Measurements from ENCODE around the gene EMB.
"Not testable (repeated sequence)": the region's sequence is repeated elsewhere in the genome, so short reads cannot be mapped to it uniquely, and the experiment has no call there.

The EMB gene, protein sequence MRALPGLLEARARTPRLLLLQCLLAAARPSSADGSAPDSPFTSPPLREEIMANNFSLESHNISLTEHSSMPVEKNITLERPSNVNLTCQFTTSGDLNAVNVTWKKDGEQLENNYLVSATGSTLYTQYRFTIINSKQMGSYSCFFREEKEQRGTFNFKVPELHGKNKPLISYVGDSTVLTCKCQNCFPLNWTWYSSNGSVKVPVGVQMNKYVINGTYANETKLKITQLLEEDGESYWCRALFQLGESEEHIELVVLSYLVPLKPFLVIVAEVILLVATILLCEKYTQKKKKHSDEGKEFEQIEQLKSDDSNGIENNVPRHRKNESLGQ

DNA sequence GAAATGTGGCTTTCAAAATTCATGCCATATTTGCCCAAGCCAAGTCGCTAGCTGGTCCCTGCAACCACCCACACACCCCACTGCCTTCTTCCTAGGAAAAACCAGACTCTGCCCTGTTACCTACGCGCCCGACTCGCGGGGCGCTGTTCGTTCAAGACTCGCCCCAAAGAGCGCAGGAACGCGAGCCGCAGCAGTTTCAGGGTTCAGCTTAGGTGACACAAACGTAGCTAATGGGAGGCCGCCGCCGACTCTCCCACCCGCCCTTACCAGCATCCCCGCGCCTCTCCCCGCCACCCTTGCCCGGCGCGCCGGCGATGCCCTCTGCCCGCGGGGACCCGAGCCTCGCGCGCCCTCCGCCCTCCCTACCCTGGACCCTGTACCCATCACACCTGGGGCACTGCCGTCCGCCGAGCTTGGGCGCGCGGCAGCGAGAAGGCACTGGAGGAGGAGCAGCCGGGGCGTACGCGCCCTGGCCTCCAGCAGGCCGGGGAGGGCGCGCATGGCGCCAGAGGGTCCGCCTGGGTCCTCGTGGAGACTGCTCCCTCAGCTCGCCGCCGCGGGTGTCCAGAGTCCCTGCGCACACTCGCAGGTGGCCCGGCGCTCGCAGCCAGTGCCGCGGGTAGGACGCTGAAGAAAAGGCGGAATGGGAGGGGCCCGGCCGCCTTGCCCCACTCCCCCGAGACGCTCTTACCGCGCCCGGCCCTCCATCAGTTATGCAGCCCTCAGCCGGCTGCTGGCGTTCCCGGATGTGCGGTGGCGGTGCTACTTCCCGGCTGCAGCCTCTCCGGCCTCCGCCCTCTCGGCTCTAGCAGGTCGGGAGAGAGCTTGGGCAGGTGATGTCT is at the start of gene EMB:
EMB (minus strand) TSS at position 638 of the 842 bp plus-strand sequence; CDS start at position 501, 137 bp downstream.
- peak within 1 kb of the TSS; percentile 94 for H3K27ac Mint-ChIP-seq
- no peaks in the 10 kb centered on the region for H3K9me3 Mint-ChIP-seq (ENCODE audit: low read depth)
- H3K4me3 Mint-ChIP-seq, result peak within 1 kb of the TSS; percentile 90
- no peaks in the 10 kb centered on the region for H3K27me3 Mint-ChIP-seq
- no peaks in the 10 kb centered on the region for H3K36me3 Mint-ChIP-seq
- peaks cover 72% of the 10 kb centered on the region for H3K4me1 Mint-ChIP-seq (ENCODE audit: low read depth)

DNA sequence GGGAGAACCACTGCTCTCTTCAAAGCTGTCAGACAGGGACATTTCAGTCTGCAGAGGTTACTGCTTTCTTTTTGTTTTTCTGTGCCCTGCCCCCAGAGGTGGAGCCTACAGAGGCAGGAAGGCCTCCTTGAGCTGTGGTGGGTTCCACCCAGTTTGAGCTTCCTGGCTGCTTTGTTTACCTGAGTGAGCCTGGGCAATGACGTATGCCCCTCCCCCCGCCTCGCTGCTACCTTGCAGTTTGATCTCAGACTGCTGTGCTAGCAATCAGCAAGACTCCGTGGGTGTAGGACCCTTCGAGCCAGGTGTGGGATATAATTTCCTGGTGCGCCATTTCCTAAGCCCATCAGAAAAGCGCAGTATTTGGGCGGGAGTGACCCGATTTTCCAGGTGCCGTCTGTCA is 48.4 kb upstream of the EMB start:
- not testable (repeated sequence) for H3K9me3 Mint-ChIP-seq (ENCODE audit: low read depth)

DNA sequence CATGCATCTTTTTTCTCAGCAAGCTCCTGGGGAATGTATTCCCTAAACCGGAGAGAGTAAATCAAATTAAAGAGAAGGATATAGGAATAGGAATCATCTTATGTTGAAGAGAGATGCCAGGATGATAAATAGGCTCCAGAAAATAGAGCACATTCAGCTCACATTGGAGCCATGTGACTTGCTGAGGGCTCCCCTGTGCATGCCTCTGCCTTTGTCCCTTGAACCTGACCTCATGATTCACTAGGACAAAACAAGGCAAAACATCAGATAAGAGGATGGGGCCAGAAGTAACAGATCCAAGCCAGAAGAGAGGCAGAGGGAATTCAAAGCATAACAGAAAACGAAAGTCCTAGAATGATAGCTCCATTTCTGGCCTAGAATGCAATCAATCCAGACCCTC is 37.7 kb upstream of the EMB start:
- not testable (repeated sequence) for H3K27ac Mint-ChIP-seq; H3K27me3 Mint-ChIP-seq; H3K36me3 Mint-ChIP-seq; H3K4me3 Mint-ChIP-seq; H3K4me1 Mint-ChIP-seq (ENCODE audit: low read depth); H3K9me3 Mint-ChIP-seq (ENCODE audit: low read depth)

More for the DNA sequence above, 48.4 kb upstream of the EMB start:
- not testable (repeated sequence) for H3K27ac Mint-ChIP-seq; H3K27me3 Mint-ChIP-seq; H3K4me3 Mint-ChIP-seq; H3K4me1 Mint-ChIP-seq (ENCODE audit: low read depth)
- H3K36me3 Mint-ChIP-seq, result peaks cover 13% of the 10 kb centered on the region

DNA sequence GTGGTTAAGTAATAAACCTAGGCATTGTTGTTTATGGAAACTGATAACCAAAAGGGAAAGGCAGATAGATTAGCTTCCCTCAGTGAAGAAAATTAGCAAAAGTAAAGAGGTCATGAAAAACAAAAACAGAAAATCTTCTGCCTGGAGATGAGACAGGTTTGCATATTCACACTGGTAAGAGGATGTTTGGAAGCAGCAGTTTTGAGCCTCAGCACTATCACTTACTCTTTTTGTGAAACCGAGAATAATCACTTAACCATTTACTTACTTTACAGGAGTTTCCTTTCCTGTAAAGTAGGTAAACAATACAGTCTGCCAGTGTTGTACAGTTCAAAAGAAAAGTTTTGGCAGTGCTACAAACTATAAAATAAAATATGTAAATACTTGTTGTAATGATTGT is 35.5 kb upstream of the EMB start:
- Mint-ChIP-seq H3K27me3 (no peaks in the 10 kb centered on the region), H3K4me3 (no peak overlapping the region), H3K9me3 (ENCODE audit: low read depth) (peaks cover 4% of the 10 kb centered on the region)

DNA sequence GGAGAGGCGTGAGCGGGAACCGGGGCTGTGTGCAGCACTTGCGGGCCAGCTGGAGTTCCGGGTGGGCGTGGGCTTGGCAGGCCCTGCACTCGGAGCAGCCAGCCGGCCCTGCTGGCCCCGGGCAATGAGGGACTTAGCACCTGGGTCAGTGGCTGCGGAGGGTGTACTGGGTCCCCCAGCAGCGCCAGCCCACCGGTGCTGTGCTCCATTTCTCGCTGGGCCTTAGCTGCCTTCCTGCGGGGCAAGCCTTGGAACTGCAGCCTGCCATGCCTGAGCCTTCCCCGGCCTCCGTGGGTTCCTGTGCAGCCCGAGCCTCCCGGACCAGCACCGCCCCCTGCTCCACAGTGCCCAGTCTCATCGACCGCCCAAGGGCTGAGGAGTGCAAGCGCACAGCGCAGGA is 23.9 kb upstream of the EMB start:
- not testable (repeated sequence) for H3K27me3 Mint-ChIP-seq; H3K36me3 Mint-ChIP-seq; H3K4me1 Mint-ChIP-seq (ENCODE audit: low read depth); H3K27ac Mint-ChIP-seq; H3K4me3 Mint-ChIP-seq
- peaks cover 10% of the 10 kb centered on the region for H3K9me3 Mint-ChIP-seq (ENCODE audit: low read depth)

More for the DNA sequence above, 35.5 kb upstream of the EMB start:
- peaks cover 2% of the 10 kb centered on the region for H3K4me1 Mint-ChIP-seq (ENCODE audit: low read depth)
- peaks cover 9% of the 10 kb centered on the region for H3K36me3 Mint-ChIP-seq
- H3K27ac Mint-ChIP-seq, result no peak overlapping the region

DNA sequence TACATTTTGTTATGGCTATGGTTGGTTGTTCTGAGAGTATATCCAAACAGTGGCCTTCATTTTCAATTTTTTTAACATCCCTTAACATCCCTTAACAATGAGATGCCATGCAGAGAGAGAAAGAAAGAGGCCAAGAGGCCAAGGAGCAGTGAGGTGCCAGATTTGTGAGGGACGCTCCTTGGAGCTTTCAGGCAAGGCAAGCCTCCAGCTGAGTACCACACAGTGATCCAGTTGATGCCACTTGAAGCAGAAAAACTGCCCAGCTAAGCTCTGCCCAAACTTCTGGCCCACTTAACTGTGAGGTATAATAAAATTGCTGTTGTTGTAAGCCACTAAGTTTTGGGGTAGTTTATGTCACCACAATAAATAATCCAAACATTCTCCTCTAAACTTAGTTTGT is 22.6 kb upstream of the EMB start:
- Mint-ChIP-seq H3K36me3 (peaks cover 8% of the 10 kb centered on the region), H3K9me3 (ENCODE audit: low read depth) (peaks cover 6% of the 10 kb centered on the region), H3K4me3 (no peak overlapping the region), H3K27me3 (no peaks in the 10 kb centered on the region), H3K27ac (no peak overlapping the region), H3K4me1 (ENCODE audit: low read depth) (peaks cover 9% of the 10 kb centered on the region)

DNA sequence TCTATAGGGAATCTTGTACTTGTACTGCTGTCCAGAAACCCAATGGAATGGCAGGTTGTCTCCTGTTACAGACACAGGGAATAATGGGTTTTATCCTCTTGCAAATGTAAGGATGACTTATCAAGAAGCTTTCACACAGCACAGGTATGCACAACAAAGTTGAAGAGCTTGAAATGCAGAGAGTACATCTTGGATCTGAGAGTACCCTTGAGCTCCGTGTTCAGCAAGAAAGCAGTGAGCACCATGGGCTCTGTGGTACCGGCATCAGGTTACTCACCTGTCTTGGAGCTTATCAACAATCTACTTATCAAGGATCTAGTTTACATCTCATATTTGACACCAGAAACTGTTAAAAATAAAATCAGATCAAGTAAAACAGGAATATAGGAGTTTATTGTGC is 22.0 kb upstream of the EMB start:
- H3K4me1 Mint-ChIP-seq (ENCODE audit: low read depth), result peaks cover 15% of the 10 kb centered on the region
- H3K9me3 Mint-ChIP-seq (ENCODE audit: low read depth), result peaks cover under 1% of the 10 kb centered on the region
- no peaks in the 10 kb centered on the region for H3K27me3 Mint-ChIP-seq
- H3K27ac Mint-ChIP-seq, result no peak overlapping the region
- no peak overlapping the region for H3K4me3 Mint-ChIP-seq
- H3K36me3 Mint-ChIP-seq, result peaks cover 2% of the 10 kb centered on the region

DNA sequence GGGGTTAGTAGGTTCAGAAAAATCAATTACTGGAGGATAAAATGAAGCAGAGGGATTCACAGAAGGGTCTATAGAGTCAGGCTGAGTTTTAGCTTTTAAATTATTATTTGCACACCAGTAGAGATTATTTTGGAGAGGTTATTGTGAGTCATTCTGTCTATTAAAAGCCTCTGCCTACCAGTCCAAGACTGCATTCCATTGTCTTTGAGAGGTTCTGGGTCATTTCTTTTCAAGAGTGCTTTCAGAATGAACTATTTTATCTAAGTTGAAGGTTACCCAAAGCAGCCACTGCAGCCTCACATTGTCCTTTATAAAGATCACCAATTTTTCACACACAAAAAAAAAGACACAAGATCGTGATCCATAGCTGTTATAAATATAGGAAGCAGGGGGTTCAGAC is 21.5 kb upstream of the EMB start:
- peaks cover 19% of the 10 kb centered on the region for H3K4me1 Mint-ChIP-seq (ENCODE audit: low read depth)
- not testable (repeated sequence) for H3K27ac Mint-ChIP-seq; H3K36me3 Mint-ChIP-seq; H3K9me3 Mint-ChIP-seq (ENCODE audit: low read depth); H3K4me3 Mint-ChIP-seq; H3K27me3 Mint-ChIP-seq

DNA sequence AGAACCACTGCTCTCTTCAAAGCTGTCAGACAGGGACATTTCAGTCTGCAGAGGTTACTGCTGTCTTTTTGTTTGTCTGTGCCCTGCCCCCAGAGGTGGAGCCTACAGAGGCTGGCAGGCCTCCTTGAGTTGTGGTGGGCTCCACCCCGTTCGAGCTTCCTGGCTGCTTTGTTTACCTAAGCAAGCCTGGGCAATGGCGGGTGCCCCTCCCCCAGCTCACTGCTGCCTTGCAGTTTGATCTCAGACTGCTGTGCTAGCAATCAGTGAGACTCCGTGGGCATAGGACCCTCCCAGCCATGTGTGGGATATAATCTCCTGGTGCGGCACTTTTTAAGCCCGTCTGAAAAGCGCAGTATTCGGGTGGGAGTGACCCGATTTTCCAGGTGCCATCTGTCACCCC is 17.3 kb upstream of the EMB start:
- peaks cover 23% of the 10 kb centered on the region for H3K36me3 Mint-ChIP-seq
- H3K27me3 Mint-ChIP-seq; H3K27ac Mint-ChIP-seq; H3K9me3 Mint-ChIP-seq (ENCODE audit: low read depth); H3K4me3 Mint-ChIP-seq: not testable (repeated sequence)
- peaks cover 23% of the 10 kb centered on the region for H3K4me1 Mint-ChIP-seq (ENCODE audit: low read depth)

DNA sequence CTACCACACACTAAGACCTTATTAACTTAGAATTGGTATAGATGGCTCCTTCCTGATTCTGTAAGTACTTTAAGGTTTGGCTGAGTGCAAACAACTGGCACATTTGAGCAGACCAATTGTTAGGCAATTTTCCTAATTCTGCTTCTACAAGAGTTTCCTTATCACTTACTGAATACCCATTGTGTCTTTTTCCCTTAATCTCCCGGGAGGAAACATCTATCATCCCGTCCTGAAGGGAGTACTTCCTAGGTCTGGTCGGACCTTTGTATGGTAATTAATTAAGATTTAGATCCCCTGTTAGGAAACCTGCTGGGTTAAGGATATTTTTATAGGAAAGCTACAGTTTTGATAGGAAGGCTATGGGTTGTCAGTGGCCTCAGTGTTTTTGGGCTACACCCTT is 8.2 kb upstream of the EMB start:
- H3K4me1 Mint-ChIP-seq (ENCODE audit: low read depth), result peaks cover 50% of the 10 kb centered on the region

DNA sequence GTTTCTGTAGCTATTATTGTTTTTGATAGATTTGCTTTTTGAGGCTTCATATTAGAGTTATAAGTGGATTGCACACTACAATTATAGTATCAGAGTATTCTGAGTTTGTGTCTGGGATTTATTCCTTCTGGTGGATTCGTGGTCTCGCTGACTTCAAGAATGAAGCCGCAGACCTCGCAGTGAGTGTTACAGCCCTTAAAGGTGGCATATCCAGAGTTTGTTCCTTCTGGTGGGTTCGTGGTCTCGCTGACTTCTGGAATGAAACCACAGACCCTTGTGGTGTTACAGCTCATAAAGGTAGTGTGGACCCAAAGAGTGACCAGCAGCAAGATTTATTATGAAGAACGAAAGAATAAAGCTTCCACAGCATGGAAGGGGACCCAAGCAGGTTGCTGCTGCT is 6.9 kb upstream of the EMB start:
- H3K27me3 Mint-ChIP-seq, result no peaks in the 10 kb centered on the region
- peaks cover 56% of the 10 kb centered on the region for H3K4me1 Mint-ChIP-seq (ENCODE audit: low read depth)
- H3K36me3 Mint-ChIP-seq, result peaks cover 2% of the 10 kb centered on the region
- H3K4me3 Mint-ChIP-seq, result no peak overlapping the region
- peaks cover 6% of the 10 kb centered on the region for H3K9me3 Mint-ChIP-seq (ENCODE audit: low read depth)
- H3K27ac Mint-ChIP-seq, result no peak overlapping the region

More for the DNA sequence above, 8.2 kb upstream of the EMB start:
- H3K9me3 Mint-ChIP-seq (ENCODE audit: low read depth); H3K4me3 Mint-ChIP-seq; H3K36me3 Mint-ChIP-seq; H3K27me3 Mint-ChIP-seq; H3K27ac Mint-ChIP-seq: not testable (repeated sequence)

DNA sequence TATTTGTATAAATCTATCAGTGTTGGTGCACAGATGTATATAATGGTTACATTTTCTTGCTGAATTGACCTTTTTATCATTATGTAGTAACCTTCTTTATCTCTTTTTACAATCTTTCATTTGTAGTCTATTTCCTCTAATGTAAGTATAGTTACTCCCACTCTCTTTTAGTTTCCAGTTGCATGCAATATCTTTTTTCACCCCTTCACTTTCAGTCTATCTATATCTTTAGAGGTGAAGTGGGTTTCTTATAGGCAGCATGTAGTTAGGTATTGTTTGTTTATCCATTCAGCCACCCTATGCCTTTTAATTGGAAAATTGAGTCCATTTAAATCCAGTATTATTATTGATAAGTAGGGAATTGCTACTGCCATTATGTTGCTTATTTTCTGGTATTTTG is 6.1 kb upstream of the EMB start:
- Mint-ChIP-seq H3K4me1 (ENCODE audit: low read depth) (peaks cover 62% of the 10 kb centered on the region), H3K27me3 (no peaks in the 10 kb centered on the region), H3K9me3 (ENCODE audit: low read depth) (peaks cover 6% of the 10 kb centered on the region), H3K36me3 (peaks cover 2% of the 10 kb centered on the region), H3K27ac (peak overlapping the region; percentile 52), H3K4me3 (no peak overlapping the region)

DNA sequence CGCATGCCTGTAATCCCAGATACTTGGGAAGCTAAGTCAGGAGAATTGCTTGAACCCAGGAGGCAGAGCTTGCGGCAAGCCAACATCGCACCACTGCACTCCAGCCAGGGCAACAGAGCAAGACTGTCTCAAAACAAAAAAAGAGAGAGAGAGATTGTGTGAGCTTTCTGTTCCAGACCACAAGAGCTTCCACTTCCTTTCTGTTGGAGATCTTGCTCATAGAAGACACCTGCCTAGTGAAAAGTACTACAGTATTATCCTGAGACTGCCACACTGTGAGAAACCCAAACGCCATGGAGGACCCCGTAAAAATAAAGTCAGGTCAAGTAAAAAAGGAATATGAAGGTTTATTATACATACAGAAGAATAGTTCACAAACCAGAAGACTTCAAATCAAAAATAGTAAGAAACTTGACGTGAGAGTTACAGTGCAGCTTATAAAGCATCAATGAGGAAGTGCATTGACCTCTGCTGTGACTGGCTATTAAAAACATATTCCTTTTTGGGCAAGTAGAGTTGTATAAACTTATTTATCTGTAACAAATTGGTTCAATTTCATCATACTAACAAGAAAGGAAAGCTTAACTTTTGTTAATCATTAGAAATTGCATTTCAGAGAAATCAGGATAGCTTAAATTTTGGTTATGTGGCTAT is 4.3 kb upstream of the EMB start:
- Mint-ChIP-seq H3K9me3 (ENCODE audit: low read depth) (peaks cover 6% of the 10 kb centered on the region), H3K4me3 (peak overlapping the region; percentile 71), H3K27ac (peak overlapping the region; percentile 84), H3K27me3 (no peaks in the 10 kb centered on the region), H3K4me1 (ENCODE audit: low read depth) (peaks cover 72% of the 10 kb centered on the region), H3K36me3 (no peaks in the 10 kb centered on the region)

DNA sequence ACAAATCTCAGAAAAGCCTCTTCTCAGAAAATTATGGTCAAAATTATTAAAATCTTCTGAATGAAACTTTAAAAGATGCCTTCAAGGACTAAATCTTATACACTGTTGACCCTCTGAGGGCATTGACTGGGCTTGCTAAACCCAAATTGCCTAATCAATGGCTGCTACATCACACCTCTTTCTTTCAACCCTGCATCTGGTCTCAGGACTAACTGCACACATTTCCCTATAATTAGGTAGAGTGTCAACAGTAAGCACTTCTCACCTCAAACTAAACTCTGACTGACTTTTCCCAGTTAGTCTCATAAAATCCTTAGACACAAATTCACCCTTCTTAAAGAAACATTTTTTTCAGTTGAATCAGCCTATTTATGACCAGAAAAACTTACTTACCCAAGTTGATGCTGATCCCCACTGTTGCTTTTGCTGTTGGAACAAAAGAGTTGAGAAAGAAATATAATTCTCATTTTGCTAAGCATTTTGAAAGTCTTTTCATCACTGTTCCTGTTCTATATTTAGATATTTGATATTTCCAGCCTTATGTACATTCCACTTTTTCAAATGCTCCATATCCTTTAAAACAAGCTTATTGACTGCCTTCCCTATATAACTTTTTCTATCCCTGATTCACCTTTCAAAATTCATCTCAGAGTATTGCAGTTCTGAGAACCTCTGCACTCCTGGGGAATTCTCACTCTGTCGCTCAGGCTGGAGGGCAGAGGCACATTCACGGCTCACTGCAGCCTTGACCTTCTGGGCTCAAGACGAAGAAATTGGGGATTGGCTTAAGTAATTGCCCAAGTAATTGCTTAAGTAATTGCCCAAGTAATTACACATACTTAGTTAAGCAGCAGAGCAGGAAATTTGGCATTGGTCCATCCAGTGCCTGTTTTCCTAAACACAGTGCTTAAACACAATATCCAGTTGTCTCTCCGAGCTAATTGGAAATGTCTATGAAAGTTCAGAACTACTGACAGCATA is 1.8 kb upstream of the EMB start:
- Mint-ChIP-seq H3K4me3 (peak overlapping the region; percentile 59), H3K27ac (peak overlapping the region; percentile 83)

More for the DNA sequence above, 1.8 kb upstream of the EMB start:
- H3K27me3 Mint-ChIP-seq; H3K9me3 Mint-ChIP-seq (ENCODE audit: low read depth); H3K36me3 Mint-ChIP-seq: not testable (repeated sequence)
- H3K4me1 Mint-ChIP-seq (ENCODE audit: low read depth), result peaks cover 74% of the 10 kb centered on the region

Data from activated naive CD8-positive, alpha-beta T cell (primary cell).